Small intestine (tissue), 7 donors: ENCODE data around the gene SIX4. TPM values are rescaled to one million over a fixed set of nuclear protein-coding genes. Genes with fewer than 3 reads are reported as not detected.
"Not testable (repeated sequence)": the region's sequence is repeated elsewhere in the genome, so short reads cannot be mapped to it uniquely, and the experiment has no call there.

ENCODE experiments used
- DNase-seq, 2 donors: peaks; one replicate each; pipeline versions ENCODE4 v3.0.0 to v3.0.0-alpha.2; 2013
- FAIRE-seq: peaks from 2 replicates; lab custom pipeline; 2012; peaks lifted over from hg19 to GRCh38; lab: Jason Lieb, UNC
- H3K27ac ChIP-seq, 3 donors: one replicate each; pipeline ENCODE4 v1.5.1; 2013; ENCODE audit warnings: low read length in 2 of 3, mild to moderate bottlenecking in 2 of 3, control low read depth in 1 of 3, inconsistent platforms in 1 of 3, low read depth in 1 of 3, moderate library complexity in 1 of 3
- H3K27me3 ChIP-seq, 3 donors: one replicate each; pipeline ENCODE4 v1.6.1; 2013; ENCODE audit warnings: low read length in 3 of 3, inconsistent platforms in 1 of 3; ENCODE audit not compliant: control insufficient read depth in 3 of 3, insufficient read depth in 3 of 3
- H3K36me3 ChIP-seq, 3 donors: one replicate each; pipeline ENCODE4 v1.6.1; 2013; ENCODE audit warnings: low read length in 3 of 3, inconsistent platforms in 1 of 3, low read depth in 1 of 3, mild to moderate bottlenecking in 1 of 3, moderate library complexity in 1 of 3; ENCODE audit not compliant: control insufficient read depth in 3 of 3, insufficient read depth in 2 of 3
- H3K4me1 ChIP-seq, 3 donors: one replicate each; pipeline ENCODE4 v1.6.1; 2013; ENCODE audit warnings: low read length in 2 of 3, inconsistent platforms in 1 of 3, low read depth in 1 of 3, mild to moderate bottlenecking in 1 of 3, moderate library complexity in 1 of 3; ENCODE audit not compliant: control insufficient read depth in 3 of 3, insufficient read depth in 2 of 3
- H3K4me3 ChIP-seq, 3 donors: one replicate each; pipeline ENCODE4 v1.5.1; 2013; ENCODE audit warnings: low read length in 3 of 3, control low read depth in 1 of 3, inconsistent platforms in 1 of 3, low read depth in 1 of 3, mild to moderate bottlenecking in 1 of 3, moderate library complexity in 1 of 3
- H3K9me3 ChIP-seq, 2 donors: one replicate each; pipeline ENCODE4 v1.6.1; 2013; ENCODE audit warnings: low read depth in 1 of 2, low read length in 1 of 2; ENCODE audit not compliant: control insufficient read depth in 2 of 2, insufficient read depth in 1 of 2
- WGBS, 3 donors: extraction: QIAGEN DNeasy Blood & Tissue Kit; methylation state at CpG; one replicate each; pipeline ENCODE4 v1.1.7; 2013; 5-methylcytosine and 5-hydroxymethylcytosine counted together
- polyA plus RNA-seq, 4 donors: library from polyadenylated mRNA; stranded (reverse) in 3 of 4; unstranded in 1 of 4; fragments of 200-250 nt in 3 of 4; fragments of 120-200 nt in 1 of 4; gene quantifications; one replicate each; pipeline versions ENCODE4 v1.2.1 to v1.2.3, GENCODE V29; 2013
- donor health status: healthy with polysubstance abuse.
- donor health status: control.
- donor health status: control.
- donor health status: Bipolar disorder and iron deficiency.
- donor health status: healthy.

The SIX4 gene
- polyA plus RNA-seq, 4 donors = 0.12 to 0.25 TPM; not detected in 2

DNA sequence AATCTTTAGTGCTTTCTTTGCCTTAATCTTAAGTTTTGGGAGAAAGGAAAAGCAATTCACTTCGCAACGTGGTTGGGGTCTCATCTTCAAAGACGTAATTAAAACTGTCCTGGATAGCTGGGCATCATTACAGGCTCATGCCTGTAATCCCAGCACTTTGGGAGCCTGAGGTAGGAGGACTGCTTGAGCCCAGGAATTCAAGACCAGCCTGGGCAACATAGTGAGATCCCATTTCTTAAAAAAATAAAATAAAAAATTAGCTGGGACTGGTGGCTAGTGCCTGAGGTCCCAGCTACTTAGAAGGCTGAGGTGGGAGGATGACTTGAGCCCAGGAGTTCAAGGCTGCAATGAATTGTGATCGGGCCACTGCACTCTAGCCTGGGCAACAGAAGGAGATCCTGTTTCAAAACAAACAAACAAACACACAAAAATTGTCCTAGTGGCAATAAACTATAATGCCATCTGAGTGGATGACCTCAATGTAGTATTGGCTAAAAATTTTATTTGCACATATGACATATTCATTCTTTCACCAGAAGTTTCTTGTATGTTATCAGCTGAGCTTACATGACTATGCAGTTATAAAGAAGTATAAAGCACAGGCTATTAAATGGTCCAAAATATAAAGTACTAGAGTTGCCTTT lies 8.8 kb upstream of the SIX4 start:
- Histone ChIP-seq H3K4me1 (peaks cover 0 to 2% (median 0%) of the 10 kb centered on the region in 3 donors), H3K4me3 (no peak overlapping the region), H3K9me3 (no peaks in the 10 kb centered on the region), H3K27ac (no peak overlapping the region), H3K27me3 (peaks cover 0 to 10% (median 8%) of the 10 kb centered on the region in 3 donors), H3K36me3 (no peaks in the 10 kb centered on the region)
- 68 to 71% (median 71%) methylated on average over 4 of the region's 4 CpGs for WGBS, 3 donors
- no peak for FAIRE-seq
- DNase-seq = no peak

DNA sequence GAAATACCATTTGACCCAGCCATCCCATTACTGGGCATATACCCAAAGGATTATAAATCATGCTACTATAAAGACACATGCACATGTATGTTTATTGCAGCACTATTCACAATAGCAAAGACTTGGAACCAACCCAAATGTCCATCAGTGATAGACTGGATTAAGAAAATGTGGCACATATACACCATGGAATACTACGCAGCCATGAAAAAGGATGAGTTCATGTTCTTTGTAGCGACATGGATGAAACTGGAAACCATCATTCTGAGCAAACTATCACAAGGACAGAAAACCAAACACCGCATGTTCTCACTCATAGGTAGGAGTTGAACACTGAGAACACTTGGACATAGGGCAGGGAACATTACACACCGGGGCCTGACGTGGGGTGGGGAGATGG lies 7.1 kb upstream of the SIX4 start:
- WGBS, 3 donors = 94 to 97% (median 95%) methylated on average over 5 of the region's 5 CpGs

DNA sequence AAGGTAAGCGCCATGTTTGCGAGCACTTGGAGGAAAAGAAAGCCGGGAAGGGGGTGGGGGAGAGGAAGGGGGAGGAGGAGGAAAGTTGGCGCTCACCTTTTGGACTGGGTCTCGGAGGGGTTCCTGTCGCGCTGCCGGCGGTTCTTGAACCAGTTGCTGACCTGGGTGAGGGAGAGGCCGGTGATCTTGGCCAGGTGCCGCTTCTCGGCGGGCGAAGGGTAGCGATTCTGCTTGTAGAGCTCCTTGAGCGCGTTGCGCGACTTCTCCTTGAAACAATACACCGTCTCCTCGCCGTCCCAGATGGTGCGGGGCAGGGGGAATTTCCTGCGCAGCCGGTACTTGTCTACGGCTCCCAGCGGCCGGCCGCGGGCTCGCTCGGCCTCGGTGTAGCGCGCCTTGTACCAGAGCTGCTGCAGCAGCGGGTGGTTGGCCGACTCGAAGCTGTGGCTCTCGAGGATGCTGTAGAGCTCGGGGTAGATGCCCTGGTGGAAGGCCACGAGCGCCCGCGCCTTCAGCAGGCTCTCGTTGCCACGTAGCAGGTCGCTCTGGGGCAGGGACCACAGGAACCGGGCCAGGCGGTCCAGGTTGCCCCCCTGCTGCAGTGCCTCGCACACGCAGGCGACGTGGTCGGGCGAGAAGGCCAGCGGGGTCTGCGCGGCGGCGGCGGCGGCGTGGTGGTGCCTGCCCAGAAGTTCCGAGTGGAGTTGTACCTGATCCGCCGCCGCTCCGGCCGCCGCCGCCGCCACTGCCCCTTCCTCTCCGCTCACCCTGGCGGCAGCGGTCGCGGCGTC lies 840 bp downstream of the SIX4 start:
- Histone ChIP-seq H3K27ac (no peak overlapping the region), H3K4me1 (peaks cover 0 to 6% (median 5%) of the 10 kb centered on the region in 3 donors), H3K9me3 (no peaks in the 10 kb centered on the region), H3K36me3 (no peaks in the 10 kb centered on the region), H3K27me3 (peaks cover 6 to 46% (median 11%) of the 10 kb centered on the region in 3 donors), H3K4me3 (peak overlapping the region; percentile 53 to 62 (median 58))
- WGBS, 3 donors = 0 to 1% (median 0%) methylated on average over 54 to 78 of the region's 78 CpGs
- FAIRE-seq = no peak
- peak in 1 of 2 donors; percentile 62 for DNase-seq

More for the DNA sequence above, 7.1 kb upstream of the SIX4 start:
- H3K4me3 ChIP-seq, DNase-seq, FAIRE-seq, H3K9me3 ChIP-seq, H3K4me1 ChIP-seq, H3K36me3 ChIP-seq, H3K27ac ChIP-seq: not testable (repeated sequence)
- peaks cover 0 to 13% (median 12%) of the 10 kb centered on the region in 3 donors for H3K27me3 ChIP-seq

GRCh38 chr14:60722357-60723115 lies 1.6 kb downstream of the SIX4 start:
- Histone ChIP-seq H3K4me3 (peak overlapping the region; percentile 53 to 62 (median 58)), H3K4me1 (peaks cover 0 to 6% (median 5%) of the 10 kb centered on the region in 3 donors), H3K9me3 (no peaks in the 10 kb centered on the region), H3K36me3 (no peaks in the 10 kb centered on the region), H3K27ac (no peak overlapping the region), H3K27me3 (peaks cover 6 to 46% (median 11%) of the 10 kb centered on the region in 3 donors)
- FAIRE-seq (no peak), DNase-seq (peak in 1 of 2 donors; percentile 54)
- 0 to 1% (median 0%) methylated on average over 56 to 60 of the region's 60 CpGs for WGBS, 3 donors

DNA sequence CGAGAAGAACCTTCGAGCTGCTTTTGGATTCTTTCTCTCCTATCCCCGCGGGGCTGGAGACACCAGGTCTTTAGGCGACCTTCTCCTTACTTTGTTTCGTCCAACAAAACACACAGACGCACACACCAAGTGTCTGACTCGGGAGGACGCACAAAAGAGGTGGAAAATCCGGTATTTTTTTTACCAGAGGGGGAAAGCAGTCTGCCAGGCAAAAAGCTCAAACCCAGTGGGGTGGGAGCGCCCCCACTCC lies 2.1 kb downstream of the SIX4 start:
- no peak for FAIRE-seq
- Histone ChIP-seq H3K4me1 (peaks cover 0 to 6% (median 5%) of the 10 kb centered on the region in 3 donors), H3K27ac (no peak overlapping the region), H3K27me3 (peaks cover 6 to 42% (median 11%) of the 10 kb centered on the region in 3 donors), H3K4me3 (peak overlapping the region in 2 of 3 donors; percentile 53 to 62), H3K36me3 (no peaks in the 10 kb centered on the region), H3K9me3 (no peaks in the 10 kb centered on the region)
- whole genome bisulfite sequencing, 3 donors = 1 to 2% (median 1%) methylated on average over 11 of the region's 11 CpGs
- DNase-seq = no peak

GRCh38 chr14:60721326-60722106 lies 2.6 kb downstream of the SIX4 start:
- H3K9me3 ChIP-seq = no peaks in the 10 kb centered on the region
- peaks cover 0 to 6% (median 5%) of the 10 kb centered on the region in 3 donors for H3K4me1 ChIP-seq
- FAIRE-seq = no peak
- H3K4me3 ChIP-seq = peak overlapping the region in 2 of 3 donors; percentile 53 to 62
- 1 to 4% (median 4%) methylated on average over 43 to 70 of the region's 70 CpGs for WGBS, 3 donors
- DNase-seq = peak; percentile 20 to 48
- H3K36me3 ChIP-seq = no peaks in the 10 kb centered on the region
- no peak overlapping the region for H3K27ac ChIP-seq
- H3K27me3 ChIP-seq = peaks cover 6 to 41% (median 11%) of the 10 kb centered on the region in 3 donors

GRCh38 chr14:60720962-60721325 lies 3.2 kb downstream of the SIX4 start:
- Histone ChIP-seq H3K27me3 (peaks cover 6 to 41% (median 11%) of the 10 kb centered on the region in 3 donors), H3K4me1 (peaks cover 0 to 6% (median 5%) of the 10 kb centered on the region in 3 donors), H3K4me3 (no peak overlapping the region), H3K36me3 (no peaks in the 10 kb centered on the region), H3K9me3 (no peaks in the 10 kb centered on the region), H3K27ac (no peak overlapping the region)
- DNase-seq = no peak
- no peak for FAIRE-seq
- WGBS, 3 donors = 48 to 56% (median 48%) methylated on average over 4 of the region's 4 CpGs
